Mononuclear cell (primary cell): Measurements from ENCODE around the gene THSD7B. TPM values are rescaled to one million over a fixed set of nuclear protein-coding genes. Genes with fewer than 3 reads are reported as not detected.

ENCODE experiments used
- H3K27me3 ChIP-seq: 2 replicates; pipeline ENCODE4 v1.6.0; 2011; ENCODE audit warnings: low read length, control low read depth; ENCODE audit not compliant: insufficient read depth
- H3K4me1 ChIP-seq: 2 replicates; pipeline ENCODE4 v1.5.1; 2011; ENCODE audit warnings: mild to moderate bottlenecking, low read length, control low read depth; ENCODE audit not compliant: insufficient read depth
- H3K4me3 ChIP-seq: 2 replicates; pipeline ENCODE4 v1.5.1; 2011; ENCODE audit warnings: mild to moderate bottlenecking, low read length, moderate library complexity
- H3K9me3 ChIP-seq: 2 replicates; pipeline ENCODE4 v1.5.1; 2011; ENCODE audit warnings: low read depth, mild to moderate bottlenecking, control low read depth, low read length
- total RNA-seq: library from RNA; depleted of rRNA; stranded (reverse); fragments of >200 nt; gene quantifications from one replicate; pipeline ENCODE4 v1.2.3, GENCODE V29; 2012

THSD7B gene
- total RNA-seq, 1 donor, result not detected

GRCh38 chr2:136874258-136874657, 108.9 kb downstream of the THSD7B start:
- no peaks in the 10 kb centered on the region for H3K27me3 ChIP-seq
- H3K4me1 ChIP-seq, result no peaks in the 10 kb centered on the region
- no peaks in the 10 kb centered on the region for H3K9me3 ChIP-seq
- H3K4me3 ChIP-seq, result no peak overlapping the region

DNA sequence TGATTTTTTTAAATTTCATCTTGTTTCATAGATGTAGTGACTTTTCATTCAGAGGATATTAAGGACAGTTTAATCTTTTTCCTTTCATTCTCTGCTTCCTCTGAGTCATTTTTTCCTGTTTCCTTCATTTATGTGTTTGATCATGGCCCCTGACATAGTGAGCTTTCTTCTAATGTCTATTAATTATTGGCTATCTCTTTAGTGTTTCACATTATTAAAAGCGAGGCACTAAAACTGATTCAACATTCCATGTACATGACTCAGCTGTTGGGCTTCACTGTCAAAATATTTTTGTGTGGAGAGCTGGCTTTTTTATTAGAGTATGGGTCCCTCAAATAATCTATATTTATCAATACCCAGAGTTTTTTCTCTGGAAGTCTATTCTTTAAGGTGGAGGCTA, 125.8 kb downstream of the THSD7B start:
- Histone ChIP-seq H3K27me3 (no peaks in the 10 kb centered on the region), H3K9me3 (no peaks in the 10 kb centered on the region), H3K4me3 (no peak overlapping the region), H3K4me1 (no peaks in the 10 kb centered on the region)

- Histone ChIP-seq H3K27me3 (no peaks in the 10 kb centered on the region), H3K4me3 (no peak overlapping the region), H3K9me3 (no peaks in the 10 kb centered on the region), H3K4me1 (no peaks in the 10 kb centered on the region)
These were observed 128.8 kb downstream of the THSD7B start for GRCh38 chr2:136894007-136894634.

DNA sequence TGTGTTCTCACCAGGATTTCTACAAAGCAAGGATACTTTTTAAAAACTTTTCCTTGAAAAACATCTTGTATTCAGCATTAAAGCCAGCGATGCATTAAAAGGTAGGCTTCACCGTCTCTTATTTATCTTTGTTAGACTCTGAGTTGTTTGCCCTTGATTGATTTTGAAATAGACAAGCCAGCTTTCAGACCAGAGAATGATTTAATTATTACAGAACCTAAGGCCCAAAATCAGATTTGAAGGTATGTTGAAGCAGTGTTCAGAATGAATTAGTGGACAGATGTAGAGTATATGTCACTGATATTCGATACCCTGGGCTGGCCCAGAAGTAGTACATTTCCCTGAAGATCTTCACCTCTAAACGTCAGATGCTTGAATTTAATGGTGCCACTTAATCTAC, 136.4 kb downstream of the THSD7B start:
- no peak overlapping the region for H3K4me3 ChIP-seq
- no peaks in the 10 kb centered on the region for H3K9me3 ChIP-seq
- no peaks in the 10 kb centered on the region for H3K27me3 ChIP-seq
- H3K4me1 ChIP-seq, result no peaks in the 10 kb centered on the region

- H3K27me3 ChIP-seq, result no peaks in the 10 kb centered on the region
- no peaks in the 10 kb centered on the region for H3K9me3 ChIP-seq
- no peak overlapping the region for H3K4me3 ChIP-seq
- H3K4me1 ChIP-seq, result no peaks in the 10 kb centered on the region
These were observed 140.4 kb downstream of the THSD7B start for GRCh38 chr2:136905779-136906178.

- Histone ChIP-seq H3K27me3 (no peaks in the 10 kb centered on the region), H3K9me3 (no peaks in the 10 kb centered on the region), H3K4me1 (no peaks in the 10 kb centered on the region), H3K4me3 (no peak overlapping the region)
These were observed 144.4 kb downstream of the THSD7B start for GRCh38 chr2:136909777-136910176.

- Histone ChIP-seq H3K4me3 (no peak overlapping the region), H3K4me1 (no peaks in the 10 kb centered on the region), H3K9me3 (no peaks in the 10 kb centered on the region), H3K27me3 (no peaks in the 10 kb centered on the region)
These were observed 150.8 kb downstream of the THSD7B start for GRCh38 chr2:136916131-136916530.

DNA sequence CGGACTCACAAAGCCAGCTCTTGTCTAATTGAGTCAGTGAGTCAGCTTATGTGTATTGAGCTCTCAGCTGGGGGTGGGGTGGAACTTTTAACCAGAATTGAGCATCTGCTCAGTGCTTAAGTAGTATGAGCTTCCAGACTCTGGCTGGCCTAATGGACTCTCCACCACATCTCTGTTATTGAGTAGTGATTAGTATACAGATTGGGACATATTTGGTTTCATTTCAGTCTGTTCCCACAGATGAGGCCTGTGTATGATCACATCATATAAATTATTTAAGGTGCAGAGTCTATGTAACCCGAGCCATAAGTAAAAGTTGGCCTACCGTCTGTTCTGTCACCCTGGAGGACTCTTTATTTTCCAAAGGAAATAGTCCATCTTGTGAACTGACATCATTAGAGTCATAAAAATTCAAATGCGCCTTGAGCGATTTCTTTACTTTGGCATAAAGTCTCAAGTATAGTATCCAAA, 152.1 kb downstream of the THSD7B start:
- Histone ChIP-seq H3K4me1 (no peaks in the 10 kb centered on the region), H3K27me3 (no peaks in the 10 kb centered on the region), H3K9me3 (no peaks in the 10 kb centered on the region), H3K4me3 (no peak overlapping the region)

GRCh38 chr2:136919682-136920081, 154.3 kb downstream of the THSD7B start:
- Histone ChIP-seq H3K4me1 (no peaks in the 10 kb centered on the region), H3K9me3 (no peaks in the 10 kb centered on the region), H3K4me3 (no peak overlapping the region), H3K27me3 (no peaks in the 10 kb centered on the region)

DNA sequence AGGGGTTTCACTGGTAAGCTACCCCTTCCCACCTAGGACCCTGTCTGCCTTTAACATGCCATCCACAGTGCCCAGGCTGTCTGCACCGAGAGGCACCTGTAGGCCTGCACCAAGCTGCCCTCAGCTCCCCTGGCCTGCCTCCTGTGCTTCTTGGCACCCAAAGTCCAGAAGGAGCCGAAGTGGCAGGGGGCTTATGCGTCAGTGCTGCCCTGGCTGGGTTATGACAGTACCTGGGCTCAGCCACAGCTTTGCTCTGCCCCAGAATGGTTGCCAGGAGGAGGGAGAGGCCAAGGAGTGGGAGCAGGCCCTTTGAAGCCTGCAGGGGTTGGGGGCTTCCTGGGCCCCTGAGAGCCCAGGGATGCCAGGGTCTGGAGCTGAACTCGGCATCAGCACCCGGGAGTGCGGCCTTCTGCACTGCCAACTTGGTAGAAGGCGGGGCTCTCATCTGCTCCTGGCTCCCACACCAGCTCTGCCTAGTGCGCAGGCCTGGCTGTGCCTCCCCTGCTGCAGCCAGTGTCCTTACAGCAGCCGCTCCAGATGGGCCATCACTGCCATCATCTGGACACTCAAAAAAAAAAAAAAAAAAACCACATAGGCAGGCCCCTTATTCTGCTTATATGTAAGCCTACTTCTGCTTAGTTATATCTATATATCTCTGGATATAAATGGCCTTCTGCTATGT, 155.4 kb downstream of the THSD7B start:
- Histone ChIP-seq H3K4me1 (no peaks in the 10 kb centered on the region), H3K27me3 (no peaks in the 10 kb centered on the region), H3K9me3 (no peaks in the 10 kb centered on the region), H3K4me3 (no peak overlapping the region)

- no peak overlapping the region for H3K4me3 ChIP-seq
- no peaks in the 10 kb centered on the region for H3K4me1 ChIP-seq
- no peaks in the 10 kb centered on the region for H3K9me3 ChIP-seq
- no peaks in the 10 kb centered on the region for H3K27me3 ChIP-seq
These were observed 161.8 kb downstream of the THSD7B start for GRCh38 chr2:136927156-136927555.

DNA sequence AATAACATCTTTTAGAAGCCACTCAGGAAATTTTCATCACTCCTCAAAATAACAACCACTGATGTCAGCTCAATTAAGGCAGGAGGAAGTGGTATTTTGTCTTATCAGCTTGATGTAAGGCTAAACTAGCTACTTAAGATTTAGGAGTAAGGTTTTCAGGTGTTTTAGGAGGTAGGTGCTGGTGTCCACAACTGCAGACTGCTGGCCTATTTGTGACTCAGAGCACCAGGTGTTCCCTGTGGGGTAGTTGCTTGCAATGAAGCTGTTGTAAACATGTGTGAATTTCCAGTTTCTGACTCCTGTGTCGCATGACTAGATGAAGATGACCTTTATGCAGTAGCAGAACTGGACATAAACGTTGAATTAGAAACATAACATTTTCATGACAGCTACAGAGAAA, 164.2 kb downstream of the THSD7B start:
- H3K27me3 ChIP-seq, result no peaks in the 10 kb centered on the region
- H3K4me1 ChIP-seq, result no peaks in the 10 kb centered on the region
- H3K9me3 ChIP-seq, result no peaks in the 10 kb centered on the region
- no peak overlapping the region for H3K4me3 ChIP-seq

DNA sequence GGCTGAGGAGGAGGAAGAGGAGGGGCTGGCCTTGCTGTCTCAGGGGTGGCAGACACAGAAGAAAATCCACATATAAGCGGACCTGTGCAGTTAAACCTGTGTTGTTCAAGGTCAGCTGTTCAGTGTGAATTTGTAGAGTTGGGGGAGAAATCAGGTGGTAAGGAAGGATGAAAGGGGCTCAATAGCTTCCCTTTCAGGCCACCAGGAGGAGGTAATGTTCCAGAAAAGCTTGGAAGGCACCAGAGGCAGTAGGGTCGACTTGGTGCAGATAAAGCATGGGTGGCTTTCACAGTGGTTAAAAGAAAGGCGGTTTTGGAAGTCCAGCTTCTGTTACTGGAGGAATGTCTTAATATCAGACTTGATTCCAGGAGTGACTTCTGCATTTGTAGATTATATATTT, 167.4 kb downstream of the THSD7B start:
- H3K9me3 ChIP-seq, result no peaks in the 10 kb centered on the region
- H3K4me1 ChIP-seq, result no peaks in the 10 kb centered on the region
- H3K4me3 ChIP-seq, result no peak overlapping the region
- no peaks in the 10 kb centered on the region for H3K27me3 ChIP-seq

- Histone ChIP-seq H3K4me1 (no peaks in the 10 kb centered on the region), H3K9me3 (no peaks in the 10 kb centered on the region), H3K4me3 (no peak overlapping the region), H3K27me3 (no peaks in the 10 kb centered on the region)
These were observed 169.8 kb downstream of the THSD7B start for GRCh38 chr2:136935119-136935518.

DNA sequence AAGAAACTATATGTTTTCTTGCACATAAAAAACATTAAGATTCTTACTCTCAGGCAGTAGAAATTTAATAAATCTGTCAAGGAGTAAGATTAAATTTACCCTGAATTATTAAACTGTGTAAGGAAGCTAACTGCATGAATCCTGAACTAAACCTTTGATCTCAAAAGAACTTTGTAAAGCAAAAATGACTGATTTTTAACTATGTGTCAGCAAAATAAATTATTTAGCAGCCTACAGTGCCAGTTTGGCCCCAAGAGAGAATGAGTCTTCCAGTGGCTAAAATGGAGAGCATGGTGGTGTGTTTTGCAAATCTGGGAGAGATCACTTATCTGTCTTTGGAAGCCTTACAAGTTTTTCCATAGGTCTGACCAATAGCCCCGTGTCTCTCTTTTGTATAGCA, 190.7 kb downstream of the THSD7B start:
- no peak overlapping the region for H3K4me3 ChIP-seq

GRCh38 chr2:136957044-136957443, 191.7 kb downstream of the THSD7B start:
- H3K9me3 ChIP-seq, result no peaks in the 10 kb centered on the region
- no peaks in the 10 kb centered on the region for H3K4me1 ChIP-seq
- no peak overlapping the region for H3K4me3 ChIP-seq
- no peaks in the 10 kb centered on the region for H3K27me3 ChIP-seq

More for the DNA sequence above, 190.7 kb downstream of the THSD7B start:
- no peaks in the 10 kb centered on the region for H3K27me3 ChIP-seq
- no peaks in the 10 kb centered on the region for H3K9me3 ChIP-seq
- no peaks in the 10 kb centered on the region for H3K4me1 ChIP-seq
